Effector CD8-positive, alpha-beta T cell (primary cell): ENCODE results near the gene STK24.

ENCODE experiments used
- DNase-seq: peaks from one replicate; lab custom pipeline; 2025; lab: John Stamatoyannopoulos, UW

Gene STK24

GRCh38 chr13:98533912-98534311 lies 43.0 kb downstream of the STK24 start:
- DNase-seq: no peak

- DNase-seq: no peak
Measured at GRCh38 chr13:98532254-98532653, 44.7 kb downstream of the STK24 start.

DNA sequence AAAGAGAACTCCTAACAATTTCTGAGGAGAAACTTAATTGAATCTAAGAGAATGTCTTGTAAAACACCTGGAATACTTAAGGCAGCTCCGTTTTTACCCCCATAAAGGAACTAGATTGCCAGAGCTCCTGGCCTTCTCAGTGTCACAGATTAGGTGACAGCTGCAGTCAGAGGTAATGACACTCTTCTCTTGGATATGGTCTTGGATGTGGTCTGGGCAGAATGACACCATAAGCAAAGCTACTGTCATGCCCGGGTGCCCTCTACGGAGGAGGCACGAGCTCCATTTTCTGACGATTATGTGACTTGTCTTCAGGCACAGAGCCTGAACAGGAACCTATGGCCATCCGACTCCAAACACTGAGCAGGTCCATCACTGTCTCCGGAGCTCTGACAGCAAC lies 46.7 kb downstream of the STK24 start:
- no peak for DNase-seq

GRCh38 chr13:98529171-98529570 lies 47.7 kb downstream of the STK24 start:
- no peak for DNase-seq

DNA sequence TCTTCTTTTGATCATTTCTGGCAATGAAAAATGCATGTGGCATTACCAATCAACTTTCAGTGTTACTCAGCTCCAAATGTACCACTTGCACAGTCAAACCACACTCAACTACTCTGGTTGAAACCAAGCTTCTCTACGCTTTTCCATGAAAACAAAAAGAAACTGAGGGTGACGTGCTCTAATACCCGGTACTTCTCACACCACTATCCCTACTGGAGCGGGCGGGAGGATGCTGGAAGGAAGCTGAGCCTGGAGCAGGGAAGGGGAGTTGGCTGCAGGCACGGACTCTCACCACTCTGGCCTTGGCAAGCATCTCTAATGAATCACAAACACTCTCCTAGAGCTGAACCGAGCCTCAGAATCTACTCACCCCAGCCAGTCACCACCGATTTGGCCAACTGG lies 48.2 kb downstream of the STK24 start:
- no peak for DNase-seq

DNA sequence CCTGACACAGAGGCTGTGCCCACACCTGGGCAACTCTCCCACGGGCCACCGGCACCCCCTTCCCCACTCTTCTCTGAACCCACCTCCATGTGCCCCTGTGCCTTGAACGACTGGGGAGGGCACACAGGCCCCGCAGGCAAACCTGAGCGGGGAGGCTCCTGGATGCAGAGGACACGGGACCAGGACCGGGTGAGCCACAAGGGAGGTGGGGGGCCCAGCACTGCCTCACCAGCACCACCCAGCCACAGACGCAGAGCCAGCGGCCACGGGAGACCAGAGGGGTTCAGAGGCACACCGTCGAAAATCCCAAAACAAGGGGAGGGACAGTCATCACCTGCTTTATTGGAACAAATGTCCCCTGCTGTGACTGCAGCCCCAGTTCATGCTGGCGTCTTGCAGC lies 49.4 kb downstream of the STK24 start:
- DNase-seq: no peak

- DNase-seq: no peak
Measured at GRCh38 chr13:98526182-98526512, 50.8 kb downstream of the STK24 start.

DNA sequence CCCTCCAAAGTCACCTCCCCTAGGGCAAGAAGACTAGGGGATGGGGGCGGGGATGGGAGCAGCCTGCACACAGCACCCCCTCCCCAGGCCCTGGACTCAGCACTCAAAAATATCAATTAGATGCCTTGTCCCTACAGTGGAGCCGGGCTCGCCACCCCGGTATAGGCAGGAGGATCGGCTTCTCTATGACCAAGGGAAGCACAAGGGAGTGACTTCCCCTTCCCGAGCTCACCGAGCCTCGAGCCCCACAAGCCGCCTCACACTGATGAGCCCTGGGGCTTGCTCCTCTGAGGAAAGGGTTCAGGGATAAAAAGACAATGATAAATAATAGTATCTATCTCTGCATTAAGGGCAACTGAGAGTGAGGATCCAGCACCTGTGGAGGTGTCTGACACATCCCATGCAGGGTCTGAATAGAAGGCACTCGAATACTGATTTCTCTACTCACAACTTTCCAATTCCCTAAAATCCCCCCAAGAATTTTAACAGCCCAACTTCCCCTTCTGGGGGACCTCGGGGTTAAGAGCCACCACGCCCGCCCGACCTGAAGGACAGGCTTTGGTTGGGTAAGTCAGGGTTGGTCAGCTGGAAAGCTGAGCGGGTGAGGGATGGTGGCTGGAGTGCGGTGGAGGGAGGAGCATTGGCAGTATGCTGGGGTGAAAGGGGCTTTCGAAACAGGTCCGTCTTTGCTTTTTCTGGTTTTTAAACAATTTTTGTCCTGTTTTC lies 51.3 kb downstream of the STK24 start:
- DNase-seq: no peak

DNA sequence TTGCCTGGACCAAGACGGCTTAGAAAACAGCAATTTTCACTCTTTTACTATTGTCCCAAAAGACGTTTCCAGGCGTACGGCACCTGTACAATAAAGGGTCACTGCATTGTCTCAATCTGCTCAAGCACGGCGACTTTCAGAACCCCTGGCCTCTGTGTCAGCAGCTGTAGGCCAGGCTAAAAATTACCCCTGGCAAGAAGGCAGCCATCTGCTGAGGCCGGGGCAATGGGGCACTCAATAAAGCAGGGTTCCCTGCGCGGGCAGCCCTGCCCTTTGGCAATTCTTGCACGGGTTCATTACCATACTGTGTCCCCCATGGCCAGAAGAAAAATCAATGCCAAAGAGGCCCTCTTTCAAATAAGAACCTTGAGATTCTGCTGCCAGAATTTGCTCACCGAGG lies 52.1 kb downstream of the STK24 start:
- no peak for DNase-seq

DNA sequence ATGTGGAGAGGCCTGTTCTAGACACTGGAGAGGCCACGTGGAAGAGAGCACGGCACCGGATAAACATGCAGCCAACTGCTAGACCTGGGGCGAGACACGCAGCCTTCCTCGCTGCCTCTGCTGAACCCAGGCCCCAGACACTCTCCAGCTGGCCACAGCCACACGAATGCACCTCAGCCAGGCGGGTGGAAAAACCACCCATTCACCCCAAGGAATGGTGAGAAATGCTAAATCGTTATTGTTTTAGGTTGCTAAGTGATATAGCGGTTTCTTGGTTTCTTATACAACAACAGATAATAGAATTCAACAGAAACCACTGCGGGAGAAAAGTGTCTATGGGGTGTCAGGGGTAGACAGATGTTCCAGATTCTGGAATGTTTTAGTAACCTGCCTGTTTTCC lies 52.5 kb downstream of the STK24 start:
- DNase-seq: no peak

DNA sequence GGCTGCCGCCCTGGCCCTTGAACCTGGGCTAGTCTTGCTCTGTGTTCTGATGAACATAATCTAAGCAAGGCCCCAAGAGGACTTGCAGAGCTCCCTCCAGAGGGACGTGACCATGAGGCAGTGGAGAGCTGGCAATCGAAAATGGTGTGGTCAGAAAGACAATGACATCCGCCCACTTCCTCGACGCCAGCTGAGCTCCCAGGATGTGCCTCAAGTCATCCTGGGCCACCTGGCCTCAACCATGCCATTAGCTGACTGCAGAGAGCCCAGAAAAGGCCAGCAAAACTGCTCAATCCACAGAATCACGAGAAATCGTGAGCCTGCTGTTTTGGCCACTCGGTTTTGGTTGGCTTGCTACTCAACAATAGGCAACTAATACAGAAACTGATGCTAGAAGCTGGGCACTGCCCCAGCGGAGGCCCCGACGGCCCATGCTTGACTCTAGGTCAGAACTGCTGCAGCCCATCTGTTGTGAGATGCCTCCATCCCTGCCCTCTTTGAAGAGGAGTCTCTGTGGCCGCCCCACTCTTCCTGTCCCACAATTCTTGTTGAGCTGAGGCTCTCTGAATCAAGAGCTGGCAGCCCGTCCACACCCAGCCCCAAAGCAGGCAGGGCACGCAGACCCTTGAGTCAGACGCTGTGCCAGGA lies 53.3 kb downstream of the STK24 start:
- DNase-seq: no peak

DNA sequence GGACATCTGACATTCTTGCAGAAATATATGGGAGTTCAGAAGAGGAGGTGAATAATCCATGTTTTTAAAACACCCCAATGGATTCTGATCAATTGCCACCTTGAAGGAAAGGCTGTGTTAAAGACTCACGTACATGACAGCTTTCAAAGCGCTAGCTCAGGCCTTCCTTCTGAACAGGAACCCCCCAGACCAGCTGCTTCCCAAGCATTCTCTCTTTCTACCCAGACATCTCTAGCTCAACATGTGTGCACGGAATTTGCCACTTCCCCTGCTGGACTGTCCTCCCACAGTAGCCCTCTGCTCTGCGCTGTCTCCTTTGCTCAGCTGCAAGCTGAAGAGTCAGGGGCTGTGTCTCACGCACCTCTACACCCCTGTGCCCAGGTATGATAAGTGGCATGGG lies 54.5 kb downstream of the STK24 start:
- no peak for DNase-seq

DNA sequence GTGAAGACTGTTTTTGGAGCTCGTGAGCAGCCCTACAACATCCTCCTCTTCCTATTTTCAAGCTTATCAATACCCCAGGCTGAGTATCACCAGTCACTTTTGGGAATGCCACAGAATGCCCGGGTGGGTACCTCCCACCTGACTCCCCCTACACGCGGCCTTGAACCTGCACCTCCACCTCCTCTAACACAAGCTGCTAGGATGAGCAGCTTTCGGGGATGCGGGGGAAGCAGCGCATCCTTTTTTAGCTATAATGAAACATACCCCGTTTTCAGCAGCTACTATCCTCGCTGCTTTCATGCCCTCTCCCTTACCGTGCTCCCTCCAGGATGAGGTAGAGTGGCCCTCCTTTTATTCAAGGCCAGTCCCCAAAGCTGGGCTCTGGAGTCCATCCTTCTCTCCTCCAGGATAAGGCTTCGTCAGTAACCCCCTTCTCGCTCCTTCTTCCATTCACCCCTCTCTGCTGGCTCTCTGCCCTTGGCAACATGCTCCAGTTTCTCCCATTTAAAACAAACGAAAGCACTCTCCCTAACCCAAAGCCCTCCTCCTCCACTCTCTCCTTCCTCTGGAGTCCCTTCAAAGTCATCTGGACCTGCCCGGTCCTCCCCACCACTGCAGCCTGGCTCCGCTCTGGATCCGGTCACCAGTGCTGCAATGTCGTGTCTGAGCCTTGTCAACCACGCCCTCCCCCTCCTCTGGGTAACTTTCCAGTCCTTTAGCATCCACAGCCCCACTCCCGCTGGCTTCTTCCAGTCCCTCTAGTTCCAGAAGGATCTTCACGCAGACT lies 55.3 kb downstream of the STK24 start:
- no peak for DNase-seq

- DNase-seq: no peak
Measured at GRCh38 chr13:98520674-98521449, 56.0 kb downstream of the STK24 start.

DNA sequence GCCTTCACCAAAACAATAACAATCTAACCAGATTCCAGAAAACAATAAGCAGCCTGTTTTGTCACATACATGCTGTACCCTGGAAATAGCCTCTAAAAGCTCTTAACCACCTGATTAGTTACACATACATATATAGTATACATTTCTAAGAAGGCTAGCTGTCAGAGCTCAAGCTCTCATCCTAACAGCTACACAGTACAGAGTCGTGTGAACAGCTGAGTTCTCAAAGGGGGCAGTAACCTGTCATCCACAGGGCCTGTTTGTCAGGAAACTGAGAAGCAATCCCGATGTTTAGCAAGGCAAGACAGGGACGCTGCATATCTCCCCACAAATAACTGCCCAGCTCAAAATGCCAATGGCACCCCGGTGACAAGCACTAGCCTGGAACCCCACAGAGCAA lies 56.9 kb downstream of the STK24 start:
- no peak for DNase-seq

DNA sequence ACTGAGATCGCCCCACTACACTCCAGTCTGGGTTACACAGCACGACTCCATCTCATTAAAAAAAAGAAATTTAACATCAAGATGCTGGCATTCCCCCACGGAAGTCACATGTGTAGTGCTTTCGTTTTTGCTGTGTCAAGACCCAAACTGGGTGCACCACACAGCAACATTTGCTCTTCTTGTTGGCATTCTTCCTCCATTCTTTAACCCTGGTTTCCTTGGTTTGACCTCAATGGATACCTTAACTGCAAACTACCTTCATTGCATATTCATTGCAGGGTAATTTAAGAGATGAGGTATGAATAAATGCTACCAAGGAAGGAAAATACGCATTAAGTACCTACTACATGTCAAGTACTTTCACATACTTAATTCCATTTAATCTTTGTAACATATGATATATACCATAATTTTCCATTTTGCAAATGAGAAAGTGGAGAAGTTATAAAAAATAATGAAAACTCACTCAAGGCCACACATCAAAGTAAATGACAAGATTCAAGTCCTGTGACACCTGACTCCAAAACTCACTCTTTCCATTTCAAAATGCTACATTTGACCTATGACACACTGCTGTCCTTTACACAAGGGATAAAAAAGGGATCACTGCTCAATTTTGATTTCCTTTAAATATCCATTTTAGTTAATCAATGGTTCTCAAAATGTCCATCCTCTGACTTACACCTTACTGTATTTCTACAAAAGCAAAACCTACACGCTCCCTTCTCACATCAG lies 59.2 kb downstream of the STK24 start:
- no peak for DNase-seq

- DNase-seq: no peak
Measured at GRCh38 chr13:98515818-98516465, 61.0 kb downstream of the STK24 start.

GRCh38 chr13:98514288-98514687 lies 62.6 kb downstream of the STK24 start:
- DNase-seq: no peak

- no peak for DNase-seq
Measured at GRCh38 chr13:98513837-98514236, 63.1 kb downstream of the STK24 start.

- no peak for DNase-seq
Measured at GRCh38 chr13:98512774-98513665, 63.9 kb downstream of the STK24 start.
